COLO668 (cell line): ENCODE measurements around the gene SUDS3.

Experiments used
- DNase-seq: peaks from one replicate; lab custom pipeline; 2025; ENCODE audit not compliant: unreplicated experiment; lab: John Stamatoyannopoulos, UW

The SUDS3 gene

GRCh38 chr12:118439068-118439467 is 62.7 kb downstream of the SUDS3 start:
- DNase-seq, result no peak

GRCh38 chr12:118446247-118446646 is 69.9 kb downstream of the SUDS3 start:
- no peak for DNase-seq

- DNase-seq, result no peak
Observed at GRCh38 chr12:118447181-118447580, 70.8 kb downstream of the SUDS3 start.

- DNase-seq, result no peak
Observed at GRCh38 chr12:118448341-118448740, 72.0 kb downstream of the SUDS3 start.

- no peak for DNase-seq
Observed at GRCh38 chr12:118455327-118455726, 79.0 kb downstream of the SUDS3 start.

GRCh38 chr12:118456741-118457140 is 80.4 kb downstream of the SUDS3 start:
- DNase-seq, result no peak

GRCh38 chr12:118459110-118459509 is 82.8 kb downstream of the SUDS3 start:
- no peak for DNase-seq

GRCh38 chr12:118463677-118464076 is 87.3 kb downstream of the SUDS3 start:
- peak; percentile 27 for DNase-seq

- no peak for DNase-seq
Observed at GRCh38 chr12:118465706-118466105, 89.4 kb downstream of the SUDS3 start.
